GM19324 (cell line): ENCODE results near the gene TIAM1.

ENCODE experiments used
- ATAC-seq: cut with Tn5 transposase; IDR thresholded peaks from one replicate; pipeline ENCODE4 v1.9.1; 2021; ENCODE audit warnings: mild to moderate bottlenecking, moderate library complexity; ENCODE audit not compliant: unreplicated experiment, low FRiP score

Gene TIAM1

DNA sequence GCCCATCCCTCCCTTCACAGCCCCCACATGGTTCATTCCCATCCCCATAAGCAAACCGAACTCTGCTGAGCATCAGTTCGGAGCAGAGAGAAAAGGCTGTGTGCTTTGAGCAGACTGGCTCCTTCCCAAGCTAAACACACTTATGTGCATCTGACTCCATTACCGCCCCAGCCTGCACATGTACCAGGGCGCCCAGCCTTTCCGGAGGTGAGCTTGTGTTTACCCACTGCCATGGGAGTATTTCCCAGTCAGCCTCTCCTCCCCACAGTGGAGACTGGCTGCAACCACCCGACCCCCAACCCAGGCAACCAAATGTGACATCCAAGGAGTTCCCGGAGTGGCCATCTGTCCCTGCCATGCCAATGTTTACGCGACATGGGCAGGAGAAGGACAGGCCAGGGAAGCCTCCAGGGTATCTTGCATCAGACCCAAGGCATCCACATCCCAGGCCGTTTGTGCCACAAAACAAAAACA is 9.4 kb downstream of the TIAM1 start:
- no peak for ATAC-seq

- no peak for ATAC-seq
Measured at GRCh38 chr21:31332525-31332924, 11.5 kb downstream of the TIAM1 start.

DNA sequence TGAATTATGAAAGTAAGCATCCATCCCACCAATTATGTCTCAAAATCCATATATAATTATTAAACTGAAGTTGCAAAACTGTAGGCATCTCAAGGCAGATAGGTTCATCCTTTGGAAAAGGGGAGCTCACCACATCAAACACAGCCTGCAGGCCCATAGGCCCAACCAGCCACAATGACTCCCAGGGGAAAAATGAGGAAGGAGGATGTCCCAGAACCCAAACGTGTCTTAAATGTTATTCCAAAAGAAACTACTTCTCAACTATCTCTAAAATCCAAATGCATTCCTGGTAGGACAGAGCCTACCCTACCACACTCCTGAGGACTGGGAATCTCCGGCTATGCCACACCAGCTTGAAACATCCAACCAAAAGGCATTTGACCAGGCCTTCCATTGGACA is 12.8 kb downstream of the TIAM1 start:
- ATAC-seq, result no peak

DNA sequence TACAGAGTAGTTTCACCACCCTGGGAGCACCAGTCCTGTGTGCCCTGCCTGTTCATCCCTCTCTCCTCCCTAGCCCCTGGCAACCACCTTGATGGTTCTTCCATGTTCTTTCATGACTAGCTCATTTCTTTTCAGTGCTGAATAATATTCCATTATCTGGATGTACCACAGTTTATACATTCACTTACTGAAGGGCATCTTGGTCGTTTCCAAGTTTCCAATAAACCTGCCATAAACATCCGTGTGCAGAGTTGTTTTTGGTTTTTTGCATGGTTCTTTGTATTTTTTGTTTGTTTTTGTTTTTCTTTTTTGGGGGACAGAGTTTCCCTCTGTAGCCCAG is 13.9 kb downstream of the TIAM1 start:
- ATAC-seq, result no peak

- no peak for ATAC-seq
Measured at GRCh38 chr21:31329456-31330143, 14.5 kb downstream of the TIAM1 start.

DNA sequence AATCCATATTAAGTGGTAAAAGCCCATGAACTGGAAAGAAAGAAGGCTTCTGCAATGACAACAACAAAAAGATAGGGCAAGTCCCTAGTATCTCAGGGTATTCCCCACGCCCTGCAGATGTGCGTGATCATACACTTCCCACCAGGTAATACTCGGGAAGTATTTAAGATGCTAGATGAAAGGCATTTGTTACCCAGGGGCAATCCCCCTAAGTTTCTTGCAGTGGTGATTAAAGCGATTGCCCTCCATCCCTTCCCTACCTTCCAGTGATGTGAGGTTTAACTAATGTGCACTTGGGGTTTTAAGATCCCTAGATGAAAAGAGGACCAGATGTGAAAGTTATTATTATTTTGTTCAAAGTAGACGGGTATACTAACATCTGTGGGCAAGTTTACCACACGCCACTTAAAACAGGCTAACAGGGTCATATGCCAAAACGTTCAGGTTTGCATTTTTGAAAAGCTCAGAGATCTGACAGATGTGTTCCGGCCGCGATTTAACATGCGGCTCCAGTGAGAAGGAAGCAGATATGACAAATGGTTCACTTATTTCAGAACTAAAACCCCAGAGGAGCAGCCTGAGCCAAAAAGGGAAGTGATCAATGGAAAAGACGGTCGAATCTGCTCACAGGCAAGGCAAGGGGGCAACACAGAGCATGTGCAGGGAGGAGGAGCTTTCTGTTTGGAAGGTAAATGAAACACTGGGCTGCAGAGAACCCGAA is 17.4 kb downstream of the TIAM1 start:
- peak; percentile 91 for ATAC-seq

DNA sequence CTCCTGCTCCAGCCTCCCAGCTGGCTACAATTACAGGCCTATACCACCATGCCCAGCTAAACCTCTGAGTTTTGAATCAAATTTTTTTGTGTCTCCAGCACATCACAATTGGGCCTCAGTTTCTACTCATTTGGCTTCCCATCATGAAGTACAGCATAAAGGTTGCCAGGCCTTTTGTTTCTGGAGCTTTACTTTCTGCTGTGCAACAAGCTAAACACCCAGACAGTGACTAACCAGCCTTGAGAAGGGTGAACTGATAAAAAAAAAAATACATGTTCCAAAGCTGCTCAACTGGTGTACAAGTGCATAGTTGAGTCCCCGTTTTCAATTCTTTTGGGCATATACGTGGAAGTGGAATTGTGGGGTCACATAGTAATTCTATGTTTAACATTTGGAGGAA is 25.1 kb downstream of the TIAM1 start:
- no peak for ATAC-seq

DNA sequence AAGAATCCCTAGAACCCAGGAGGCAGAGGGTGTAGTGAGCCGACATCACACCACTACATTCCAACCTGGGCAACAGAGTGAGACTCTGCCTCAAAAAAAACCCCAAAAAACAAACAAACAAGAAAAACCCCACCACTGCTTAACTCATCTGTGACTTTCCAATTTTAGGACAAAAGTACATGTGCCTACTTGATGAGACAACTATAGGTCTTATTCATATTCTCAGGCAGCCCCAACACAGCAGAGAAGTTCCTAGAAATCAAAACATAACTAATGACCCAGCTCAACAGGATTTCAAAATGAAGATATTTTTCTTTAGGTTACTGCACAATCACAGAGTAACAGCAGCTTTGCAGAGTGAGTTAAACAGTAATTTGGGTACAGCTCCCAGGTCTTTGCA is 26.4 kb downstream of the TIAM1 start:
- ATAC-seq, result no peak

GRCh38 chr21:31316488-31317169 is 27.4 kb downstream of the TIAM1 start:
- ATAC-seq, result no peak

GRCh38 chr21:31316072-31316471 is 28.0 kb downstream of the TIAM1 start:
- ATAC-seq, result no peak

DNA sequence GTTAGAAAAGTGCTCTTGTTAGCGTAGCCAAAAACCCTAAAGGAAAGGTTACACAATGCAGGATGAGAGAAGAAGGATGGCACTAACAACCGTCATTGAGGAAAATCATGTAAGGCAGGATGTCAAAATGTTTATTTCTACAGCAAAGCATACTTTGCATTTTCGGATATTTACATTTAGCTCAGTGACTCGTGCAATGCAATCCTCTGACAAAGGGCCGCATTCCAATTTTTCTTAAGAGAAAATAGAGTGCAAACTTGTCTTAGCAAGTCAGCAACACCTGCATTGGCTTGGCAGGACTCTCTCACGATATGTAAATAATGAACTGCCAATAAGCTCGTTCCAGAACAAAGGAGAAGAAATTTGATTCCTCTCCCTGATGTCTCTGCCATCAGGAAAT is 33.3 kb downstream of the TIAM1 start:
- ATAC-seq, result no peak

- no peak for ATAC-seq
Measured at GRCh38 chr21:31308584-31308983, 35.5 kb downstream of the TIAM1 start.

DNA sequence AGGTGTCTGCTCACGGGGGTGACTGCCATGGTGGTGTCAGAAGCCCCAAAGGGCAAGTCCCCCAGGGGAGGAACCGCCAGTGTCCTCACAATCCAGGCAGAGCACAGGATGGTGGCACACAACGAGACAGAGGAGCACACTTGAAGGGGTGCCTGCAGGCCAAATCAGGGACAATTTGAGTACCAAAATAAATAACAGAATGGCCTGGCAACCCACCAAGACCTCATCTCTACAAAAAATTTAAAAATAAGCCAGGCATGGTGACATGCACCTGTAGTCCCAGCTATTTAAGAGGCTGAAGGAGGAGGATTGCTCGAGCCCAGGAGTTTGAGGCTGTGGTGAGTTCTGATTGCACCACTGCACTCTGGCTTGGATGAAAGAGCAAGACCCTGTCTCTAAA is 38.2 kb downstream of the TIAM1 start:
- ATAC-seq, result no peak

DNA sequence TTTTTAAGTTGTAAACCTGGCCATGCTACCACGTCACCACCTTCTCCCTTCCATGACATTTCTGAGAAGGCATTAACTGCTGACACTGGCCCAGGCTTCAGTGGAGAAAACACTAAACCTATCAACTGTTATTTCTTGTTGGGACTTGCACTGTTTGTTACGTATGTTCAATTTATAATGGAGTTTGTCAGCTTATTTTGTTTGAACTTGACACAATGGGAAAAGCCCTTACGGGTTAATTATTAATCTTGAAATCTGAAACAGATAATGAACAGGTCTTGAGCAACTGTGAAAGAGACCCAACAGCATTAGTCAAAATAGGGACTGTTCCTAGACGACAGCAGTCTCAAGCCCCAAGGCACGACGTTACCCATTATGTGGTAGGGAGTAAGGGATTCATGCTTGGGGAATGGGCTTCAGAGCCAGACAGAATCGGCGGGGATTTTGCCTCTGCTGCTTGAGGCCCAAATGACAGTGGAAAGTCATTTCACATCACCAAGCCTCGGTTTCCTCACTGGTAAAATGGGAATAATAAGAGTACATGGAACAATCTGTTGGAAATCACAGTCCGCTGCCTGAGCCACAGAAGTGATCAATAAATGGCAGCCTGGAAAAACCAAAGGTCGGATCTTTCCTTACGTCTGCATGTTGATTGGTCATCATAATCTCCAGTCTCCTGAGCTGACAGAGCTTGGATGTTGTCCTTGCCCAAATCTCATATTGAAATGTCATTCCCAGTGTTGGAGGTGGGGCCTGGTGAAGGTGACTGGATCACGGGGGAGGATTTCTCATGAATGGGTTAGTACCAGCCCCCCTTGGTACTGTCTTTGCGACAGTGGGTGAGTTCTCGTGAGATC is 44.5 kb downstream of the TIAM1 start:
- ATAC-seq, result peak; percentile 69

DNA sequence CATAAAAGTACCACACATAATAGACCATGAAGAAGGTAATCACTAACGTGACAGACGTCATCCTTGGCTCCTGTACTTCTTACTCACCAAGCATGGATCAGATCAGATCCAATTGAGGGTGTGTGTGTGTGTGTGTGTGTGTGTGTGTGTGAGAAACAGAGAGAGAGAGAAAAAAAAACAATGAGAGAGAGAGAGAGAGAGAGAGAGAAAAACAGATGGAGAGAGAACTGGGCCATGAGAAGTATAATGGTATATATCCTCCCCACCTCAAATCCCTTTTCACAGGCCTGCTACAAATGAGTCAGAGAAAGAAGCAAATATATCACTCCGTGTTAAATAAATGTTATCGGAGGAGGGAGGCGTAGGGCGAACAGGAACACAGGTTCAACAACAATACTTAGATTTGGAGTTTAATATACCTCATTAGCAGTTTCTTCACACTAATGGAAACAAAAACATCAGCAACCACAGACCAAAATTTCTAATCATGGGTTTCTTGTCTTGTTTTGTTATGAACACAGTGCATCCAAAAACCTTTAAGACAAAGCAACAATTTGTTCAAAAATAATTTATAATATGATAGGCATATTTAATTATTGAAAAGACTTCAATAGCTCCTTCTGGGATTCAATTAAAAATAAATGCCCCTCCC is 45.3 kb downstream of the TIAM1 start:
- no peak for ATAC-seq

DNA sequence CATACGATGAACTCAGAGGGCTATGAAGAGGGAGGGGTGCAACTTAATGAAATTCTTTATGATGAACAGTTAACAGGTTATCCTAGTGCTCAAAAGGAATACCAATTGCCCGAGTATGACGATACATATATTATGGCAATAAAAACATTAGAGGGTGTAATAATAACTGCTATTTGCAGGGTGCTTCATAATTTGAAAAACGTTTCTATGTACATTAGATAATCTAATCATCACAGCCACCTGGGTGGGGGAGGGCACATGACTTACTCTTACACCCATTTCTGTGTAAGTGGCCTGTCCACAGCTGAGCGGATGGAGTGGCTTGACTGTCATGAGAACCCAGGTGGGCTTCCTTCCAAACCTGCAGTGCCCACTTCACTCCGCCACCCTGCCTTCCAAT is 46.3 kb downstream of the TIAM1 start:
- ATAC-seq, result no peak

- no peak for ATAC-seq
Measured at GRCh38 chr21:31295676-31296075, 48.4 kb downstream of the TIAM1 start.

DNA sequence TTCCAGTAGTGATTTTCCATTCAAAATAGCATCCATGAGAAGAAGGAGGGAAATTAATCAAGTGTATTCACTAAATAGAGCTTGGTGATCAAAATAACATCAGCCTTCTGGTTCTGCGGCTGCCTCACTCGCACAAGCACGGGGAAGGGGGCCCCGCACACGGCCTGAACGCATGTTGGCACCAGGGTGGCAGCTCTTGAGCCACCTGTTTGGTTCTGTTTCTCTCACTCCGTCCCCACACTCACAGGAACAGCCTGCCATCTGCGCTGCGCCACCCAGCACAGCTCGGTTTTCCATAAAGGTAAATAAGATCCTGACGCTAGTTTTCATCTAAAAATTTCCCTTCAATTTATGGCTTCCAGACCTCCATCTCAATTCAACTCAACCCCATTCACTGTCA is 49.4 kb downstream of the TIAM1 start:
- no peak for ATAC-seq

GRCh38 chr21:31293986-31294385 is 50.1 kb downstream of the TIAM1 start:
- no peak for ATAC-seq

- ATAC-seq, result no peak
Measured at GRCh38 chr21:31290765-31291164, 53.3 kb downstream of the TIAM1 start.
